ENCODE results near the gene FZR1.

FZR1 gene

DNA sequence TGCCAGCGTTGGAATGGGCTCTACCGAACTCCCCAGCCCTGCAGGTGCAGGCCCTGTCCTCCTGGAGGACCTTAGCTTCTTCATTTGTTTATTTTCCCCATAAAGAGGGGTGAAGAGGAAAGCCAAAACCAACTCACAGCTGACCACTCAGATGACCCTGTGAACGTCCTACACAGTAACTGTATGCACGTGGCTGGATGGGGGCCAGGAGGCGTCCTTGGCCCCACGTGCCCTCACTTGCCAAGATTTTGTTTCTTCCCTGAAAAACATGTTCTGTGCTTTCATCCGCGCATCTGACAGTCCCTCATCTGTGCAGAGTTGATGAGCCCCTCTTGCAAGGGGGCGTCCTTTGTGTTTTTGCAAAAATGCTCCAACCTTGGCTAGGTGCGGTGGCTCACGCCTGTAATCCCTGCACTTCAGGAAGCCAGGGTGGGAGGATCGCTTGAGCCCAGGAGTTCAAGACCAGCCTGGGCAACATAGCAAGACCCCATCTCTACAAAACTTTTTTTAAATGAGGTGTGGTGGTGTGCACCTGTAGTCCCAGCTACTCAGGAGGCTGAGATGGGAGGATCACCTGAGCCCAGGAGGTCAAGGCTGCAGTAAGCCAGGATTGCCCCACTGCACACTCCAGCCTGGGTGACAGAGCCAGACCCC is 27.6 kb downstream of the FZR1 start:
- no peak for DNase-seq

DNA sequence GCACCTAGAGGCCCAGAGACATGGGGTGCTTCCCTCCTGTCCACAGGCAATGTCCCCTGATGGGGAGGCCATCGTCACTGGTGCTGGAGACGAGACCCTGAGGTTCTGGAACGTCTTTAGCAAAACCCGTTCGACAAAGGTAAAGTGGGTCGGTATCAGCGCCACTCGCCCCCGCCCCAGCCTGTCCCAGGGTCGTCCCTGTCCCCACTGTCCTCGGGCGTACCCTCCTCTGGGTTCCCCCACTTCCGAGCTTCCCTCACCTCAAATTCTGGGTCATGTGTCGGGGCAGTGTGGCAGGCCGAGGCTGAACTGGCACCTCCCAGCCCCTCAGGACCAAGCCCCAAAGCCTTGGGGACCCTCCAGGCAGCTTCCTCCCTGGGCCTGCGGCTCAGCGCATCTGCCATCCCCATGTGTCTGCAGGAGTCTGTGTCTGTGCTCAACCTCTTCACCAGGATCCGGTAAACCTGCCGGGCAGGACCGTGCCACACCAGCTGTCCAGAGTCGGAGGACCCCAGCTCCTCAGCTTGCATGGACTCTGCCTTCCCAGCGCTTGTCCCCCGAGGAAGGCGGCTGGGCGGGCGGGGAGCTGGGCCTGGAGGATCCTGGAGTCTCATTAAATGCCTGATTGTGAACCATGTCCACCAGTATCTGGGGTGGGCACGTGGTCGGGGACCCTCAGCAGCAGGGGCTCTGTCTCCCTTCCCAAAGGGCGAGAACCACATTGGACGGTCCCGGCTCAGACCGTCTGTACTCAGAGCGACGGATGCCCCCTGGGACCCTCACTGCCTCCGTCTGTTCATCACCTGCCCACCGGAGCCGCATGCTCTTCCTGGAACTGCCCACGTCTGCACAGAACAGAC is 28.5 kb downstream of the FZR1 start:
- DNase-seq: no peak

DNA sequence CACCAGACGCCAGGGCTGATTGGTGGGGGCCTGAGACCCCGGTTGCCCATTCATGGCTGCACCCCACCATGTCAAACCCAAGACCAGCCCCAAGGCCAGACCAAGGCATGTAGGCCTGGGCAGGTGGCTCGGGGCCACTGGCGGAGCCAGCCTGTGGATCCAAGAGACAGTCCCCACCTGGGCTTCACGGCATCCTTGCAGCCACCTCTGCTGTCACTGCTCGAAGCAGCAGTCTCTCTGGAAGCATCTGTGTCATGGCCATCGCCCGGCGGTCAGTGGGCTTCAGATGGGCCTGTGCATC is 29.1 kb downstream of the FZR1 start:
- DNase-seq: no peak

DNA sequence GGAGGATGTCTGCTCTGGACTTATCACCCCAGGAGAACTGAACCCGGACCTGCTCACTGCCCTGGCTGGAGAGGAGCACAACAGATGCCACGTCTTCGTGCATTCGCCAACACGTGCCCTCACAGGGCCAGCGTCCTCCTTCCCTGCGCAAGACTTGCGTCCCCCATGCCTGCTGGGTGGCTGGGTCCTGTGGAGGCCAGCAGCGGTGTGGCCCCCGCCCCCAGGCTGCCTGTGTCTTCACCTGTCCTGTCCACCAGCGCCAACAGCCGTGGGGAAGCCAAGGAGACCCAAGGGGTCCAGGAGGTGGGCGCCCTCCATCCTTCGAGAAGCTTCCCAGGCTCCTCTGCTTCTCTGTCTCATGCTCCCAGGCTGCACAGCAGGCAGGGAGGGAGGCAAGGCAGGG is 29.5 kb downstream of the FZR1 start:
- DNase-seq: no peak

DNA sequence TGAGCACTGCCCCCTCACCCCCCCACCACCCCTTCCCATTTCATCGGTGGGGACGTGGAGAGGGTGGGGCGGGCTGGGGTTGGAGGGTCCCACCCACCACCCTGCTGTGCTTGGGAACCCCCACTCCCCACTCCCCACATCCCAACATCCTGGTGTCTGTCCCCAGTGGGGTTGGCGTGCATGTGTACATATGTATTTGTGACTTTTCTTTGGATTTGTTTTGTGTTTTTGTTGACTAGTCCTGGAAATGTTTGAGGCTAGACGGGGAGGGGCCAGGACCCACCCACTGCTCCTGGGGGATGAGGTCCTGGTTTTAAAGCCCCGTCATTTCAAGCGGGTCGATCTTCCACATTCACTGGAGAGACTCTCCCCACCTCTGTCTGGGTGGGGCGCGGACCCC is 29.9 kb downstream of the FZR1 start:
- no peak for DNase-seq

DNA sequence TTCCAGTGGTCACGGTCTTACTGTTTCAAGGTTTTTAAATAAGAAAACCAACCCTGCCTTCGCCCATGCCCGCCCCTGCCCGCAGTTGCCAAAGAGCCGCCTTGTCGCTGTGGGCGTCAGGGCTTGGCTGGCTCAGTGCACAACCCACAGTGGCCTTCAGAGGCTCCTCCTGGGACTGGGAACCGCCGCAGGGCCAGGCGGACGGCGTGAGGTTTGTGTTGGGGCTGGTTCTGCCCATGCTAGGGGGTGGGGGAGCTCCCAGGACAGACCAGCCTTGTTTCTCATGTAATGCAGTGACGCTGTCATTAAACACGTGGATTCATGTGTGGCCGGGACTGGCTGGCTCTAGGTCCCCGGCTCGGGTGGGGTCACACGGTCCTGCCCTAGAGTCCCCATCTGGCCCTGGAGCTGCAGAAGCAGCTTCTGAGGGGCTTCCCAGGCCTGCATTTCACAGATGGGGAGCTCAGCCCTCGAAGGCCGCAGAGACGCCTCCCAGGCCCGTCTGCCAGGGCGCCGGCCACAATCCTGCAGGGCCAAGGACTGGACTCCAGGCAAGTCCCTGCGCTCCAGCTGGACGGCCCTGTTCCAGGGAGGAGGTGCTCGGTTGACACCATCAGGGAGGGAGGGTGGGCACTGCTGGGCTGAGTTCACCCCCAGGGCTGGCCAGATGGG is 30.5 kb downstream of the FZR1 start:
- DNase-seq: no peak

DNA sequence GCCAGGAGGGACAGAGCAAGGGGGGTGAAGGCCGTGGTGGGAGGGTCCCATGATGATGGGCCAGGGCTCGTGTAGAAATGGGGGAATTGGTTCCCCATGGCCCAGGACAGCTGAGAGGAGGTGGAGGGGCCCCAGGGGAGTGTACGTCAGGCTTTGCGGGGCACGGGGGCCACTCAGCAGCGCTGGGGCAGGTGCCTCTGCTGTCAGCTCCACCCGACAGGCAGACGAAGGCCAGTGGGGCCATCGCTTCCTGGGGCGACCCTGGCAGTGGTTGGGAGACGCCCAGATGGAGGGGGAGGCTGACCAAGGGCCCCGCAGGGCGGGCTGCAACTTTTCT is 31.0 kb downstream of the FZR1 start:
- no peak for DNase-seq

DNA sequence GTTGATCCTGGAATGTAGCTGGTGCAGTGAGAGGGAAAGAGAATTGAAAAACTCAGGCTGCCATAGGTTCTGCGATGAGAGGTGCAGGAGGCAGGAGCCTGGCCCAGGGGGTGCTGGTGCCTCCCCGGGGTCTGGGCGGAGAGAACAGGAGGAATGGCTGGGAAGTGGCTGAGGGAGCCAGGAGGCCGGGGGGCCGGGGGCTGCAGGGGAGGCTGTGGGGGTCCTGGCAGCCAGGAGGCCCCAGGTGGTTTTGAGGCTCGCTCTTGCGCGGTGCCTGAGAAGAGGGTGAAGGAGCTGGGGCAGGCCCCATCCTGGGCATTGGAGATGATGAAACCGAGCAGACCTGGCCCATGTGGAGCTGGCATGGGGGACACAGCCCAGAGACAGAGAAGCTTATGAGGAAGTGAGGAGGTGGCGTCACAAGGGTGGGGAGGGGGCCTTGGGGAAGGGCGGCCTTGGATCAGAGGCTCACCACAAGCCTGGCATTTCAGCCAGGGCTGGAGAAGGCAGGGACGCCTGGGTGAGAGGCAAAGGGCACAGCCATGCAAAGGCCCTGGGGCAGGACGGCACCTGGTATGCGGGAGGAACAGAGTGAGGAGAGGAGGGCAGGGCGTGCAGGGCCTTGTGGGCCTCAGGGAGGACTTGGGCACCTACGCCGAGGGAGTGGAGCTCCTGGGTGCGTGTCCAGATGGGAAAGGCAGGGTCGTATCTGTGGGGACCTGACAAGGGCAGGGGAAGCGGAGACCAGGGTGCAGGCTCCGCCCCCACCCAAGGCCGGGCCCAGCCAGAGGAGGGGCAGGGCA is 31.5 kb downstream of the FZR1 start:
- no peak for DNase-seq

DNA sequence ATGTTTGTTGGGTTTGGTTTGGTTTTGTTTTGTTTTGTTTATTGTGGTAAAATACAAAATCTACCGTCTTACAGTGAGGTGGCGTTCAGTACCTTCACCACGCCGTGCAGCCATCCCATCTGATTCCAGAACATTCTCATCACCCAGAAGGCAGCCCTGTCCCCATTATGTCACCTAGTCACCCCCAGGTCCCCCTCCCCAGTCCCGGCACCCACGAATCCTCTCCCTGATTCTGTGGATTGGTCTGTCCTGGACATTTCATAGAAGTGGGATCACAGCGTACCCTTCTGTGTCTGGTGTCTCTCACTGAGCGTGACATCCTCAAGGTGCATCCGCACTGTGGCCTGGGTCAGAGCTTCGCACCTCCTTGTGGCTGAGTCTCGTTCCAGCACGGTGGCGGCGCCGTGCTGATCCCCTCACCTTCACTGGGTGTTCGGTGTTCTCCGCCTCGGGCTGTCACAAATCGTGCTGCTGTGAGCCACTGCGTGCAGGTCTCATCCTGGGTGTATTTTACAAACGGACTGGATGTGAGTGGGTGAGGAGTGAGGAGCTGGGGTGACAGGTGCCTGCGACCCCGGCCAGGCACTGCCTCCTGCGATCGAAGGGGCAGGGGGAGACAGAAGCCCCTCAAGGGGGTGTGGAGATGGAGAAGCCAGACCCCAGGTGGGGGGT is 32.3 kb downstream of the FZR1 start:
- no peak for DNase-seq

DNA sequence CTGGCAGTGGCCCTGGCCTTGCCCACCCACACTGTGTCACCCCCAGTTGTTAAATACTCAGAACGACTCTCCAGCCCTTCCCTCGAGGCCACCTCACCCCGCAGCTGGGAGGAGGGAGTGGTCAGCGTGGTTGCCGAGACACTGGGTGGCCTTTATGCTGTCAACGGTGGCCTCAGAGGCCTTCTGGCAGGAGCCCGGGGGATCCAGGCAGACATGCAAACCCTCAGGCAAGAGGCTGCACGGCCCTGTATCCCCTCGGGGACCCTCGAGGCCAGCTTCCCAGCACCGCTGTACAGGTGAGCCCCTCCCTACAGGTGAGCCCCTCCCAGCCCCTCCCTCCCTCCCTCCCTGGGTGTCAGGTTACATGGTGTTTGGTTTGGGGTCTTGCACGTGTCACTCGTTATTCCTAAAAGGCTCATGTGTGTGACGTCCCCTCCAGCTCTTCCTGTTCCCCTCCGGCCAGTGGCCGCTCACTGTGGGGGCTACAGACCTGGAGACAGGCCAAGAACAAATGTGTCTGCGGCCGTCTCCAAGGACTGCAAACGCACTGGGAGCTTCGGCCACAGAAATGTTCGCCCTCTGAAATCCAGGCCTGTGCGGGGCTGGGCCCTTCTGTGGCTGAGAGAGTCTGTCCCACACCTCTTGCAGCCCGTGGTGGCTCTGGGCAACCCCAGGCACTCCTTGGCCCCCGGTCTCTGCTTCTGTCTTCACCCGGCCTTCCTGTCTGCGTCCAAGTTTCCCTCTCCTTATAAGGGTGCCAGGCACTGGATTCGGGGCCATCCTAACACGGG is 33.0 kb downstream of the FZR1 start, which contains the start of gene TEKTIP1:
Gene TEKTIP1 (plus strand): TSS at position 210 of the 791 bp plus-strand sequence. CDS start 4 bp downstream, at position 214.
- peak in 1 of 2 experiments; percentile 7 for DNase-seq

DNA sequence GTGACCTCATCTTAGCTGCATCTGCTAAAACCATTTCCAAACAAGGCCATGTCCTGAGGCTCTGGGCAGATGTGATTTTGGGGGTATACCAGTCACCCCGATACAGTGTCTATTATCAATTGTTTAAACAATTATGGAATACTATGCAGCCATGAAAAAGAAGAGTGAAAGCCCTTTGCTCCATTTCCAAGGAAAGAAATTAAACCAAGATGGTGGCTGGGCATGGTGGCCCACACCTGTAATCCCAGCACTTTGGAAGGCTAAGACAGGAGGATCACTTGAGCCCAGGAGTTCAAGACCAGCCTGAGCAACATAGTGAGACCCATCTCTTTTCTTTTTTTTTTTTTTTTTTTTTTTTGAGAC is 33.6 kb downstream of the FZR1 start:
- DNase-seq: no peak

DNA sequence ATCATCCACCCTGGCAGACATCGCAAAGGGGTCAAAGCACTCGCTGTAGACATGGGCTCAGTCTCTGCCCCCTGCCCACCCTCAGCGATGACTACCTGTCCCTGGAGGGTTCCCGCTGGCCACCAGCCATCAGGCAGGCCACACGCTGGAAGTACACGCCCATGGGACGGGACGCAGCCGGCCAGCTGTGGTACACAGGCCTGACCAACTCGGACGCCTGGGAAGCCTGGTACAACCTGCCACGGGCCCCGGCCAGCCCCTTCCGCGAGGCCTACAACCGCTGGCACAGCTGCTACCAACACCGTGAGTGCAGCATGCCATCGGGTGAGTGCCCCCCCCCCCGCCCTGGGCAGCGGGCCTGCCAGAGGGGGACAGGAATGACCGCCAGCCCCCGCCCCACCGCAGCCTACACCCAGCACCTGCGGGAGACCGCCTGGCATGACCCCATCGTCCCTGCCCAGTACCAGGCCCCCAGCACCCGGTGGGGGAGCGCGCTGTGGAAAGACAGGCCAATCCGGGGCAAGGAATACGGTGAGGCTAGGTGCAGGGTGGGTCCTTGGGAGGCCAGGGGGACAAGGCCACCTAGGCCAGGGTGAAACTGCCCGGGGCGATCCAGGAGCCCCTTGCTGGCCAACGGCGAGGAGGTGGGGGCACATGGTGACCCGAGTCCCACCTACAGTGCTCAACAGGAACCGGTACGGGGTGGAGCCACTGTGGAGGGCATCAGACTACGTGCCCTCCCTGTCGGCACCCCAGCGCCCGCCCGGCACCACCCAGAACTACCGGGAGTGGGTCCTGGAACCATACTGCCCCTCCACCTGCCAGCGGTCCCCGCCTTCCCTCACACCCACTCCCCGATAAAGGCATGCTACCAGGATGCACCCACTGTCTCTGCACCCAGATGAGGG is 37.3 kb downstream of the FZR1 start:
- no peak for DNase-seq

DNA sequence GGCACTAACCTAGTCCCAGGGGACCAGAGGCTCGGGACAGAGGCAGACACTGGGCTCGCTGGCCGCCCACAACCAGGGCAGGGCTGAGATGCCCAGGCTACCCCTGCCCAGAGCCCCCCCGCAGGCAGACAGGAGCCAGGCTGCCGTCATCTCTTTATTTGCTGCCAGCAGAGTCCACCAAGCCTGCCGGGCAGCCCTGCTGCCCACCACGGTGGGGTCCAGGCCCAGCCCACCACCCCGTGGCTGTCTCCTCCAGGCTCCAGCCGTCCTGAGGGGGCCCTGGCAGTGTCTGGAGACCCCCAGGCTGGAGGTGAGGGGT is 37.9 kb downstream of the FZR1 start:
- no peak for DNase-seq

DNA sequence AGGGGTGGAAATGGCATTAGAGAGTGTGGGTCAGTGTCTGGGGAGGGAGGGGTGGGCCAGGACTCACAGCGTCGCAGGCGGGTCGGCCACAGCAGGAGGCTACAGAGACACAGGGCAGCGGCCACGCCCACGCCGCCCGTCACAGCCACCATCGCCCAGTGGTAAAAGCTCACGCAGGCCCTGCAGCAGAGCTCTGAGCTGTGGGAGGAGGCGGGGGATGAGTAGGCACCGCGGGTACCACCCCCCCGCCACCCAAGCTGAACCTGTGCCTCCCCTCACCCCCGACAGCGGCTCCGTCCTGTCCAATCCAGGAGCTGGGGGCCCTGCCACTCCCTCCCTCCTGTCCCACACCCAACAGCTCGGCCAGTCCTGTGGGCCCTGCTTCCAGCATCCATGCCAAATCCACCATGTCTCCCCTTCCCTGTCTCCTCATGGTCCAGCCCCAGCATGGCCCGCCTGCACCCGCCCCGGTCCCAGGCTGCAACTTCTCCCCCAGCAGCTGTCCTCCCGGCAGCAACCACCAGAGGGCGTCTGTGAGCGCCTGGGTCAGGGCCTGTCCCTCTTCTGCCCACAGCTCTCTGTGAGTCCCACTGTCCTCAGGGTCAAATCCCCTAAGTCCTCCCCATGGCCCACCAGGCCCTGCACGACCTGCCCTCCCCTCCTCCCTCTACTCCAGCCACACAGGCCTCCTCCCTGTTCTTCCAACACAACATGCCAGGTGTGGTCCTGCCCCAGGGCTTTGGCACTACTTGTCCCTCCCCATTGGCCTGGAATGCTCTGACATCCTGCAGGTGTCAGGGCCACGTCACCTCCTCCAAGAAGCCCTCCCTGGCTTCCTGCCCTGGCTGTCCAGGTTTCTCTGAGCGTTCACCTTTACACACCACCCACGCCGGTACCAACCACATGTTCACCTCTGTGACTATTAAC is 38.9 kb downstream of the FZR1 start:
- no peak for DNase-seq

DNA sequence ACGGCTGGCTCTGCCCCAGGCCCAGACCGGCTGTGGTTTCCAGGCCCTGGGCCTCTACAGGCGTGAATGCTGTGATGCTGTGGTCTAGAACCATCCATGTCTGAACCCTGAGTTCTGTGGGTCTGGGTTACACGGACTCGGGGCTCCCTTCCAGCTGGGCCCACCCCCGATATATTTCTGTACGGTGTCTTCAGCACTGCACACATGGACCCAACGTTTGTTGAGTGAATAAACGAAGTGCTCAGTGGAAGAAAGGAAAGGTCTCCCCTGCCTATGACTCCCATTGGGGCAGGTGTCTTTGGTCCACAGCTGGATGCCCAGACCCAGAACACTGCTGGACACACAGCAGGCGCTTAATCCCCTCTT is 39.5 kb downstream of the FZR1 start:
- no peak for DNase-seq

DNA sequence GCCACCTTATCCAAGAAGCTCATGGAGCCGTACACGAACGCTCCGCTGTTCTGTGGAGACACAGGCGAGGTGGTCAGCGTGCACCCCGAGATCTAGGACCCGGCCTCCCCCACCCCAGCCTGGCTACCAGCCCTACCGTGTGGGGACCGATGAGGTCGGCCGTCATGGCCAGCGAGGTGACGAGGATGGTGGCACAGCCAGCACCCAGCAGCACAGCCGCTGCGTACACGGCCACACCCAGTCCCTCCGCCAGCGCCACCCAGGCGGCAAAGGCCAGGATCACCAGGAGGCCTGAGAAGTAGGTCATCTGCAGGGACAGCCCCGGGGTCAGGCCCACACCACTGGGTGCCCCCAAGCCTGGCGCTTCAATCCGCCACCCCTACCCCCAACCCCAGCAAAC is 40.0 kb downstream of the FZR1 start:
- DNase-seq: no peak

DNA sequence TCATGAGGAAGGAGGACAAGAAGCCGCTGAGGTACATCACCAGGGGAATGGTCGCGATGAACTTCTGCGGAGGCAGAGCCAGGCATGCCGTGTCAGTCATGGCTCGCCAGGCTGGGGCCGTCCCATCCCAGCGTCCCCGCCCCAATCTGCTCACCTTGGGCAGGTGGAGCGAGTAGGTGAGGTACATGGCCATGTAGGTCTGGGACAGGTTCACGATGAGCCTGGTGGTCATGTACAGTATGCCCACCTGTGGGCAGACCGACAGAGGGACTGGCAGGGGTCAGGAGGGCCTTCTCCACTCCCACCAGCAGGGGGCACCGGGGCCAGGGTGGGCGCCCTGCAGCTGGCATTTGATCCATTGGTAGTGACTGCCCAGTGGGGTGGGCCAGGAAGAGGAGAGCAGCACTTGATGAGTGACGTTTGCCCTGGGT is 41.2 kb downstream of the FZR1 start:
- DNase-seq: no peak

DNA sequence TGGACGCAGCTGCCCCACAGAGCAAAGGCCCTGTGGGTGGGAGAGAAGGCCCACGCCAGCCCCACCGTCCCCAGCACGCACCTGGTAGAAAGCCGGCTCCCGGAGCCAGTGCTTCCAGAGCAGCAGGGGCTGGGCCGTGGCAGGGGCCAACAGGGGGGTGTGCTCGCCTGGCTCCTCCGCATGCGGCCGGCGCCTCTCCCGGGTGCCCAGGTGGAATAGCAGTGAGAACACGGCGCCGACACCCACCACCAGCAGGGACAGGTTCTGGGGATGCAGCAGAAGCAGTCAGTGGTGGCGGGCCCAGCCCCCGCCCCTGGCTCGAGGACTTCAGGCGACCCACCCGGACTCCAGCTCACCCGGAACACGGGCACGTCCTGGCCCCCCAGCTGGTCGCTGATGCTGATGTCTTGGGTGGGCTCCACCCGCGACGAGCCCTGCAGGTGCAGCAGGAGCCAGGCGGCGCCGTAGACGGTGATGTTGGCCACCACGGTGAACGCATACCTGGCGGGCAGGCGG is 41.7 kb downstream of the FZR1 start:
- DNase-seq: no peak

DNA sequence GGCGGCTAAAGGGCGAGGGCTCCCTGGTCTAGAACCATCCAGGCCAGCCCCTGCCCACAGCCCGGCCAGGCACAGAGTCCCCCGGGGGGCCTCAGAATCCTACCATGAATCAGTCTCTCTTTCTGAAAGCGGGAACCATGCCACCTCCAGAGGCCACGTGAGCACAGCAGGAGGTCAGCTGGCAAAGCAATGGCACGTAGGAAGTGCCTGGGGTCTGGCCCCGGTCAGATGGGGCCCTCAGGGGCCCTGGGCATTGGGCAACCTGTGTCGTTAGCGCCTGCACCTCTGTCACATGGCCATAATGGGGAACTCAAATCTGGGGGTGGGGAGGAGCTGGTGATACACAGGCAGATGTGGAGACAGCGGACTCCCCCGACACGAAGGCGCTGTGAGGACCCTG is 42.5 kb downstream of the FZR1 start:
- no peak for DNase-seq

DNA sequence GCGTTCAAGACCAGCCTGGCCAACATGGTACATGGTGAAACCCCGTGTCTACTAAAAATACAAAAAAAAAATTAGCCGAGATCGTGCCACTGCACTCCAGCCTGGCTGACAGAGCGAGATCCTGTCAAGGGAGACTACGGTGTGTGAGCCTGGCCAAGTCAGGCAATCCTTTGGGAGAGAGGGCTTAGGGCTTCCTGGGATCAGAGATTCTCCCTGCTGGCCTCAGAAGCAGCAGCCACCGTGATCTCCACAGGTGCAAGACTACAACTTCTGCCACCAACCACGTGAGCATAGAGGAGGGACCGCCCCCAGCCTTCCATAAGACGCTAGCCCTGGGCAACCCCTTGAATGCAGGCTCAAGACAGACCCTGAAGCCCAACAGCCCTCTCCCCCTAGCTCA is 43.7 kb downstream of the FZR1 start:
- DNase-seq: no peak

Data from NCI-H1930 (cell line).